B cell (primary cell): Measurements from ENCODE around the gene NEK11. TPM values are rescaled to one million over a fixed set of nuclear protein-coding genes. Genes with fewer than 3 reads are reported as not detected.

Experiments
- ATAC-seq: fragments of 200-7000 bp; cut with Tn5 transposase; one replicate; pipeline ENCODE4 v1.10.0; 2021; ENCODE audit warnings: low read depth, mild to moderate bottlenecking, moderate number of reproducible peaks, moderate library complexity
- CTCF ChIA-PET: fragments of 350-600 bp; sonication (Branson Sonifier 250); formaldehyde crosslinking; loops from one replicate; lab custom pipeline; 2021; ENCODE audit warnings: antibody characterized with exemption, inconsistent platforms; lab: Charles Lee
- POLR2A ChIA-PET: fragments of 350-600 bp; sonication (Branson Sonifier 250); formaldehyde crosslinking; loops from one replicate; lab custom pipeline; 2021; ENCODE audit warnings: antibody characterized with exemption; lab: Charles Lee
- DNase-seq: peaks from one replicate; pipeline ENCODE4 v3.0.0; 2013
- H2AFZ ChIP-seq: 2 replicates; pipeline ENCODE4 v1.6.1; 2012; ENCODE audit warnings: mild to moderate bottlenecking, low read depth, low read length; ENCODE audit not compliant: insufficient read depth, poor library complexity, severe bottlenecking
- H3K27ac ChIP-seq, 2 donors: 1 replicate in 1 of 2; 2 replicates in 1 of 2; pipeline ENCODE4 v1.5.1; 2012 to 2013; ENCODE audit warnings: low read length in 2 of 2, mild to moderate bottlenecking in 2 of 2, moderate library complexity in 1 of 2
- H3K27me3 ChIP-seq, 4 experiments: fragments of 200-600 bp in 1 of 4; sonication (generic) in 1 of 4; replicated peaks in 1 of 4; 1 replicate in 2 of 4; 2 replicates in 2 of 4; pipeline versions ENCODE4 v1.6.1 to v1.7.0; 2013 to 2016; ENCODE audit warnings: low read length in 3 of 4, mild to moderate bottlenecking in 2 of 4, mixed read lengths in 1 of 4, moderate library complexity in 1 of 4; ENCODE audit not compliant: insufficient read depth in 4 of 4, control insufficient read depth in 3 of 4; ENCODE audit errors: control extremely low read depth in 1 of 4
- H3K36me3 ChIP-seq, 2 experiments: replicated peaks in 1 of 2; 1 replicate in 1 of 2; 2 replicates in 1 of 2; pipeline versions ENCODE4 v1.6.1 to v1.7.1; 2013; ENCODE audit warnings: low read length in 1 of 2; ENCODE audit not compliant: insufficient read depth in 2 of 2, control insufficient read depth in 1 of 2; ENCODE audit errors: control extremely low read depth in 1 of 2, extremely low read depth in 1 of 2
- H3K4me1 ChIP-seq, 2 donors: fragments of 200-600 bp in 1 of 2; sonication (generic) in 1 of 2; 1 replicate in 1 of 2; 2 replicates in 1 of 2; pipeline versions ENCODE4 v1.5.1 to v1.6.1; 2013 to 2017; ENCODE audit warnings: low read length in 2 of 2; ENCODE audit not compliant: control insufficient read depth in 2 of 2, insufficient read depth in 2 of 2
- H3K4me2 ChIP-seq: replicated peaks from 2 replicates; pipeline ENCODE3; 2012; ENCODE audit warnings: mild to moderate bottlenecking, low read depth, low read length; ENCODE audit not compliant: poor library complexity, severe bottlenecking
- H3K4me3 ChIP-seq, 5 experiments: fragments of 200-600 bp in 1 of 5; sonication (generic) in 1 of 5; 1 replicate in 3 of 5; 2 replicates in 2 of 5; pipeline versions ENCODE4 v1.5.1 to v1.7.0; 2011 to 2016; ENCODE audit warnings: low read length in 4 of 5, mild to moderate bottlenecking in 4 of 5, low read depth in 2 of 5, control low read depth in 1 of 5, moderate library complexity in 1 of 5; ENCODE audit not compliant: insufficient read depth in 1 of 5; ENCODE audit errors: control extremely low read depth in 1 of 5, extremely low read depth in 1 of 5
- H3K79me2 ChIP-seq: fragments of 200-600 bp; sonication (generic); one replicate; pipeline ENCODE4 v1.6.0; 2016; ENCODE audit warnings: low read length; ENCODE audit not compliant: control insufficient read depth, insufficient read depth
- H3K9ac ChIP-seq: fragments of 200-600 bp; sonication (generic); 2 replicates; pipeline ENCODE4 v1.6.1; 2017; ENCODE audit warnings: mild to moderate bottlenecking, low read length, moderate library complexity
- H3K9me3 ChIP-seq, 3 donors: one replicate each; pipeline versions ENCODE4 v1.6.1 to v1.7.1; 2013; ENCODE audit warnings: low read length in 2 of 3; ENCODE audit not compliant: control insufficient read depth in 2 of 3, insufficient read depth in 1 of 3; ENCODE audit errors: control extremely low read depth in 1 of 3
- H4K20me1 ChIP-seq: 2 replicates; pipeline ENCODE4 v1.6.0; 2012; ENCODE audit warnings: mild to moderate bottlenecking, low read length; ENCODE audit not compliant: insufficient read depth, control insufficient read depth, poor library complexity, severe bottlenecking
- H3K27ac Mint-ChIP-seq: one replicate; pipeline ENCODE4 v1.8.0; 2021; ENCODE audit warnings: mixed read lengths
- H3K27me3 Mint-ChIP-seq: one replicate; pipeline ENCODE4 v1.8.0; 2021; ENCODE audit warnings: mixed read lengths
- H3K4me1 Mint-ChIP-seq: one replicate; pipeline ENCODE4 v1.8.0; 2021; ENCODE audit warnings: mixed read lengths
- H3K4me3 Mint-ChIP-seq: one replicate; pipeline ENCODE4 v1.8.0; 2021; ENCODE audit warnings: mixed read lengths
- H3K9me3 Mint-ChIP-seq: one replicate; pipeline ENCODE4 v1.8.0; 2022; ENCODE audit warnings: mixed read lengths; ENCODE audit not compliant: insufficient read depth
- EZH2 ChIP-seq: IDR thresholded peaks from 2 replicates; pipeline ENCODE4 v1.6.1; 2012; ENCODE audit warnings: borderline replicate concordance, low read depth, mild to moderate bottlenecking, moderate library complexity, low read length; ENCODE audit not compliant: insufficient read depth, poor library complexity, severe bottlenecking
- WGBS: methylation state at CpG from one replicate; pipeline ENCODE4 v1.1.5; 2013; ENCODE audit warnings: missing lambda C conversion rate; ENCODE audit not compliant: insufficient coverage; 5-methylcytosine and 5-hydroxymethylcytosine counted together
- intact Hi-C: fragments of 100-400 bp; cut with micrococcal nuclease; formaldehyde crosslinking; loops from one replicate; pipeline ENCODE4 v1.10.0; 2022
- polyA plus RNA-seq: library from polyadenylated mRNA; depleted of rRNA; stranded (reverse); fragments of >200 nt; gene quantifications from 2 replicates; pipeline ENCODE4 v1.2.3, GENCODE V29; 2012
- total RNA-seq, 2 donors: library from RNA; stranded (reverse); fragments of 120-200 nt in 1 of 2; gene quantifications; 1 replicate in 1 of 2; 2 replicates in 1 of 2; pipeline versions ENCODE4 v1.2.3 to v1.2.4, GENCODE V29; 2013 to 2022
- TF ChIP-seq, protein P1 (sequence below): fragments of 200-600 bp; IDR thresholded peaks from one replicate; pipeline ENCODE4 v1.8.0; 2022; ENCODE audit warnings: antibody characterized with exemption, mild to moderate bottlenecking

The NEK11 gene
- total and polyA plus RNA-seq, 2 donors (not counting 1 experiment from before 2014, with no cell fraction given): 1.00 to 7.7 TPM

DNA sequence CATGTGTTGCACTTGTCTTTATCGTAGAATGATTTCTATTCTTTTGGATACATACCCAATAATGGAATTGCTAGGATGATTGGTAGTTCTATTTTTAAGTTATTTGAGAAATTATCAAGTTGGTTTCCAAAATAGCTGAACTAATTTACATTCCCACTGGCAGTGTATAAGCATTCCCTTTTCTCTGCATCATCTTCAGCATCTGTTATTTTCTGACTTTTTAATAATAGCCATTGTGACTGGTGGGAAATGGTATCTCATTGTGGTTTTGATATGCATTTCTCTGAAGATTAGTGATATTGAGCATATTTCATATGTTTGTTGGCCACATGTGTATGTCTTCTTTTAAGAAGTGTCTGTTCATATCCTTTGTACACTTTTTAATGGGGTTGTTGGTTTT is 273.2 kb downstream of the NEK11 start:
- Histone ChIP-seq H3K9ac (no peak overlapping the region), H3K36me3 (no peaks in the 10 kb centered on the region), H3K27ac (no peak overlapping the region), H3K4me3 (no peak overlapping the region), H3K4me2 (no peak overlapping the region), H3K27me3 (no peaks in the 10 kb centered on the region), H2AFZ (no peak overlapping the region), H3K79me2 (no peaks in the 10 kb centered on the region), H3K4me1 (no peaks in the 10 kb centered on the region), H3K9me3 (peaks cover 0 to 1% (median 0%) of the 10 kb centered on the region in 3 donors), H4K20me1 (no peaks in the 10 kb centered on the region)
- no peak for TF ChIP-seq EZH2
- Mint-ChIP-seq H3K4me3 (no peak overlapping the region), H3K27me3 (peaks cover 11% of the 10 kb centered on the region), H3K9me3 (peaks cover 3% of the 10 kb centered on the region), H3K27ac (no peak overlapping the region), H3K4me1 (no peaks in the 10 kb centered on the region)
- POLR2A ChIA-PET: no interaction called here
- no peak for DNase-seq
- intact Hi-C loops: no loop called here
- CTCF ChIA-PET: no interaction called here
- no peak for ATAC-seq
- no CpG with 5 or more reads among the region's 1 CpG for WGBS

DNA sequence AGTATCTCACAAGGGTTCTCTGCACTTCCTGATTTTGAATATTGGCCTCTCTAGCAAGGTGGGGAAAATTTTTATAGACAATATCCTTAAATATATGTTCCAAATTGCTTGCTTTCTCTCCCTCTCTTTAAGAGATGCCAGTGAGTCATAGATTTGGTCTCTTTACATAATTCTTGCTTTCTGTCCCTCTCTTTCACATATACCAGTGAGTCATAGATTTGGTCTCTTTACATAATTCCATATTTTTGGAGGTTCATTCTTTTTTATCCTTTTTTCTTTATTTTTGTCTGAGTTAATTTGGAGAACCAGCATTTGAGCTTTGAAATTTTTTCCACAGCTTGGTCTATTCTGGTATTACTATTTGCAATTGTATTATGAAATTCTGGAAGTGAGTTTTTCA is 277.2 kb downstream of the NEK11 start:
- Histone ChIP-seq H3K4me3 (no peak overlapping the region), H3K9ac (no peak overlapping the region), H3K79me2 (no peaks in the 10 kb centered on the region), H2AFZ (no peak overlapping the region), H3K4me1 (no peaks in the 10 kb centered on the region), H3K4me2 (no peak overlapping the region), H3K36me3 (no peaks in the 10 kb centered on the region), H4K20me1 (no peaks in the 10 kb centered on the region), H3K27me3 (peaks cover 0 to 3% (median 0%) of the 10 kb centered on the region in 4 experiments), H3K27ac (no peak overlapping the region), H3K9me3 (peaks cover 0 to 1% (median 0%) of the 10 kb centered on the region in 3 donors)
- POLR2A ChIA-PET: no interaction called here
- Mint-ChIP-seq H3K4me1 (no peaks in the 10 kb centered on the region), H3K9me3 (peaks cover 3% of the 10 kb centered on the region), H3K27me3 (peaks cover 26% of the 10 kb centered on the region), H3K27ac (no peak overlapping the region), H3K4me3 (no peak overlapping the region)
- CTCF ChIA-PET: no interaction called here
- intact Hi-C loops: no loop called here
- TF ChIP-seq, protein P1, sequence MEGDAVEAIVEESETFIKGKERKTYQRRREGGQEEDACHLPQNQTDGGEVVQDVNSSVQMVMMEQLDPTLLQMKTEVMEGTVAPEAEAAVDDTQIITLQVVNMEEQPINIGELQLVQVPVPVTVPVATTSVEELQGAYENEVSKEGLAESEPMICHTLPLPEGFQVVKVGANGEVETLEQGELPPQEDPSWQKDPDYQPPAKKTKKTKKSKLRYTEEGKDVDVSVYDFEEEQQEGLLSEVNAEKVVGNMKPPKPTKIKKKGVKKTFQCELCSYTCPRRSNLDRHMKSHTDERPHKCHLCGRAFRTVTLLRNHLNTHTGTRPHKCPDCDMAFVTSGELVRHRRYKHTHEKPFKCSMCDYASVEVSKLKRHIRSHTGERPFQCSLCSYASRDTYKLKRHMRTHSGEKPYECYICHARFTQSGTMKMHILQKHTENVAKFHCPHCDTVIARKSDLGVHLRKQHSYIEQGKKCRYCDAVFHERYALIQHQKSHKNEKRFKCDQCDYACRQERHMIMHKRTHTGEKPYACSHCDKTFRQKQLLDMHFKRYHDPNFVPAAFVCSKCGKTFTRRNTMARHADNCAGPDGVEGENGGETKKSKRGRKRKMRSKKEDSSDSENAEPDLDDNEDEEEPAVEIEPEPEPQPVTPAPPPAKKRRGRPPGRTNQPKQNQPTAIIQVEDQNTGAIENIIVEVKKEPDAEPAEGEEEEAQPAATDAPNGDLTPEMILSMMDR: no peak
- no peak for TF ChIP-seq EZH2
- DNase-seq (no peak), ATAC-seq (no peak)
